ENCODE measurements around the gene DLK2. TPM values are rescaled to one million over a fixed set of nuclear protein-coding genes. Genes with fewer than 3 reads are reported as not detected.

The DLK2 gene
- total RNA-seq, 4 donors from 2014 or later: not detected

GRCh38 chr6:43451939-43452338 is 3.4 kb downstream of the DLK2 start:
- TF ChIP-seq CTCF (IDR thresholded peaks at IDR 0.05) (no peak), POLR2A (IDR thresholded peaks at IDR 0.05) (no peak)
- peaks cover 0 to 21% (median 3%) of the 10 kb centered on the region in 4 donors for H3K4me1 ChIP-seq
- peaks cover 0 to 52% (median 0%) of the 10 kb centered on the region in 3 donors for H3K36me3 ChIP-seq

GRCh38 chr6:43451348-43451747 is 4.0 kb downstream of the DLK2 start:
- peaks cover 0 to 56% (median 0%) of the 10 kb centered on the region in 3 donors for H3K36me3 ChIP-seq
- peaks cover 0 to 20% (median 3%) of the 10 kb centered on the region in 4 donors for H3K4me1 ChIP-seq
- H3K4me3 ChIP-seq: no peak overlapping the region
- H3K27ac ChIP-seq: no peak overlapping the region
- H3K9me3 ChIP-seq: no peaks in the 10 kb centered on the region
- TF ChIP-seq CTCF (IDR thresholded peaks at IDR 0.05) (no peak), POLR2A (IDR thresholded peaks at IDR 0.05) (no peak)
- no peak for DNase-seq
- H3K27me3 ChIP-seq: peaks cover 0 to 6% of the 10 kb centered on the region in 2 donors

More at GRCh38 chr6:43451939-43452338, 3.4 kb downstream of the DLK2 start:
- H3K4me3 ChIP-seq: no peak overlapping the region
- peaks cover 0 to 6% of the 10 kb centered on the region in 2 donors for H3K27me3 ChIP-seq
- DNase-seq: no peak
- no peak overlapping the region for H3K27ac ChIP-seq
- H3K9me3 ChIP-seq: no peaks in the 10 kb centered on the region

GRCh38 chr6:43450699-43451131 is 4.6 kb downstream of the DLK2 start:
- H3K9me3 ChIP-seq: no peaks in the 10 kb centered on the region
- TF ChIP-seq POLR2A (IDR thresholded peaks at IDR 0.05): no peak
- TF ChIP-seq CTCF (IDR thresholded peaks at IDR 0.05): no peak
- H3K36me3 ChIP-seq: peaks cover 0 to 62% (median 0%) of the 10 kb centered on the region in 3 donors
- DNase-seq: no peak
- H3K27me3 ChIP-seq: peaks cover 0 to under 1% of the 10 kb centered on the region in 2 donors
- no peak overlapping the region for H3K4me3 ChIP-seq
- peaks cover 0 to 14% (median 0%) of the 10 kb centered on the region in 4 donors for H3K4me1 ChIP-seq
- H3K27ac ChIP-seq: no peak overlapping the region

DNA sequence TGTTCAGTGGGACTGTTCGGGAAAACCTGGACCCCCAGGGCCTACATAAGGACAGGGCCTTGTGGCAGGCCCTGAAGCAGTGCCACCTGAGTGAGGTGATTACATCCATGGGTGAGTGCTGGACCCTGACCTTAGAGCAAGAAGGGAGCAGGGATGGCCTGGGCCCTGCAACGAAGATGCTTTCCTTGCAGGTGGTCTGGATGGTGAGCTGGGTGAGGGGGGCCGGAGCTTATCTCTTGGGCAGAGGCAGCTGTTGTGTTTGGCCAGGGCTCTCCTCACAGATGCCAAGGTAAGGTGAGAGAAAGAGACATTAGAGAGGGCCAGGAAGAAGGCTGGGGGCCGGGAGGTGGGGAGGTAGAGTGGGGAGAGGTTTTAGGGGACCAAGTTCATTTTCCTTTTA is 6.4 kb downstream of the DLK2 start:
- H3K27ac ChIP-seq: no peak overlapping the region
- H3K4me1 ChIP-seq: no peaks in the 10 kb centered on the region
- H3K9me3 ChIP-seq: no peaks in the 10 kb centered on the region
- H3K27me3 ChIP-seq: no peaks in the 10 kb centered on the region
- H3K4me3 ChIP-seq: no peak overlapping the region
- no peak for TF ChIP-seq CTCF (IDR thresholded peaks at IDR 0.05)
- no peak for TF ChIP-seq POLR2A (IDR thresholded peaks at IDR 0.05)
- DNase-seq: no peak
- peaks cover 0 to 80% (median 0%) of the 10 kb centered on the region in 3 donors for H3K36me3 ChIP-seq

GRCh38 chr6:43447604-43448003 is 7.7 kb downstream of the DLK2 start:
- H3K4me3 ChIP-seq: no peak overlapping the region
- no peak for DNase-seq
- H3K9me3 ChIP-seq: no peaks in the 10 kb centered on the region
- no peaks in the 10 kb centered on the region for H3K4me1 ChIP-seq
- no peaks in the 10 kb centered on the region for H3K27me3 ChIP-seq
- no peak overlapping the region for H3K27ac ChIP-seq
- peaks cover 0 to 88% (median 0%) of the 10 kb centered on the region in 3 donors for H3K36me3 ChIP-seq
- no peak for TF ChIP-seq CTCF (IDR thresholded peaks at IDR 0.05)
- TF ChIP-seq POLR2A (IDR thresholded peaks at IDR 0.05): no peak

- no peaks in the 10 kb centered on the region for H3K4me1 ChIP-seq
- H3K27me3 ChIP-seq: no peaks in the 10 kb centered on the region
- H3K4me3 ChIP-seq: no peak overlapping the region
- no peak overlapping the region for H3K27ac ChIP-seq
- no peak for DNase-seq
- H3K36me3 ChIP-seq: peaks cover 0 to 91% (median 0%) of the 10 kb centered on the region in 3 donors
- no peaks in the 10 kb centered on the region for H3K9me3 ChIP-seq
- TF ChIP-seq POLR2A (IDR thresholded peaks at IDR 0.05): no peak
- no peak for TF ChIP-seq CTCF (IDR thresholded peaks at IDR 0.05)
Measured at GRCh38 chr6:43445576-43445975, 9.8 kb downstream of the DLK2 start.
